NCI-H510A treated with DMSO at 0.1 percent for 48 hours (cell line): ENCODE results near the gene CRB1.
"Not testable (repeated sequence)": the region's sequence is repeated elsewhere in the genome, so short reads cannot be mapped to it uniquely, and the experiment has no call there.

Experiments used
- DNase-seq: peaks from one replicate; lab custom pipeline; 2025; lab: John Stamatoyannopoulos, UW

CRB1 gene

DNA sequence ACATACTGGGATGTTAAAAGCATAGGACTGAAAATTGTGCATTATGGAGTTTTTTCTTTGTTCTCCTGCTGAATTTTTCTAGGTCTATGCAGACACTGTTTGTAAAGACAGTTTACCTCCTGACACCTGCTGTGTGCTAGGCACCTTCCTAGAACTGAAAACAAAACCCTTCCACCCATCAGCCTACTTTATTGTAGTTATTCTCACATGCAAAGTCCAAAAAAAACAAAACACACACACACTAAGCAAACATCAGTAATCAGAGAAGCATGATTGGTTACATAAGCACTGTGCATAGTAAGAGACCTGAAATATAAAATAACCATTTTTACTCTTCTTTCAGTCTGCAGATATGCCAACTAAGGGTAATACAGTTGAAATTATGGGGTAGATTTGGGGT lies 195.1 kb downstream of the CRB1 start:
- DNase-seq = peak; percentile 54

DNA sequence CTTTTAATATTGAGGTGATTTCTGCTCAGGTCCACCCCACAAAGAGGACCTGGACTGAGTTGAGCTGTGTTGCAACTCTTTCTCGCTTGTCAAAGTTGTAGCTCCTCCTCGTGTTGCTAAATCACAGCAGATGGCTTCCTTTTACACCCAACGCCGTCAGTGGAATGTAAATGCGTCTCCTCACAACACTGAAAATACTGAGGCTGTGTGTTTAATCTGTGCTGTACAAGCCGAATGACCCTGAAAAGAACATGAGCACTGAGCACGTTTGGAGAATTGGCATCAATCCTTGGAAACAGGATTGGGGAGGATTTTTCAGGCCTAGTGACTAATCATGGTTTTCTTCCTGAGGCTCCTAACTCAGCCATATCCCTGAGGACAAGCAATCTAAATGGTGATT lies 196.0 kb downstream of the CRB1 start:
- no peak for DNase-seq

DNA sequence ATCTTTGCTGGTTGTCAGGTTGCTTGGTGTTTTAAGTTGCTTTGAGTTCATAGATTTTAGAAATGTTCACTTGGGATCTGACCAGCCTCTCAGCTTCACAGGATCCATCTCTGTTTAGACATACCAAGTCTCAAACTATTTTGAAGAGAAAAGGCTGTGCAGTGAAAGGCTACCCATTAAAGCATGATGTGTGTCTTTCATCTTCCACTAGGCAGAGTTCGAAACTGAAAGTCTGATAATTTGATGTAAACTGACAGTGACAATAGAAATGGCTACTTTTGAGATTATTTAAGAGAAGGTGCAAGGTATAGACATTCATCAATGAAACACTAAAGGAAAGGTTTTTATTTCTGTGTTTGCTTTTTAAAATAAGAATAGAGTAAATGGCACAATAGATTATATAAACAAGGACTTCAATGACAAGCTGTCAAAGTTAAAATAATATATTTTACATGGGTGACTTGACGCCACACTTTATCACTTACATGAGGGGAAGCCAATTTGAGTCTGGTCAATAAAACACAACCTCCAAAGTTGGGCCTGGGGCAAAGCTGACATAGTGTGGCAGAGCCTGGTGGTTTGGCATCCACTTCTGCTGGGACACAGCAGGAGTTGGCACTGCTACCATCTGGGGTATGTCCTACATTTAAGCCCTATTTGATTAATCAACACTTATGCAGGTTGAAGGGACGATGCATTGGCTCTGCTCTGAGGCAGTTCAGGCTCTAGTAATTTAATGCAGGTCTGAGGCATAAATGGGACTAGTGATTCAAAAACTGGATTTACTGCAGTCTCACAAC lies 197.7 kb downstream of the CRB1 start:
- no peak for DNase-seq

DNA sequence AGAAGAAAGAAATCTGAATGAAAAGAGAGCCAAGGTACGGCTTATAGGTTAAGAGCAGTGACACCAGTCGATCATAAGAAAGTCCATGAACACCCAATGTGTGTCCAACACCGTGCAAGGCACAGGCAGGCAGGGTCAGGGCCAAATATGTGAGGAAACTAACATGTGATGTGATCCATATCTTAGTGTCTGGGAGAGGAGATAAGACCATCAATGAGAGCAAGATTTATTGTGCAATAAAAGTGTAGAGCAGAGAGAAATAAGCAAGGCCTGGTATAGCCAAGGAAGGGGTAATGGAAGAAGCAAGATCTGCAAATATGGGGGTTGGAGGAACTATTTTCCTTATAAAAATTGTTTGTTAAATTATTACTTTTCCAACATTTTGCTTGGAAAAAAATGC lies 198.8 kb downstream of the CRB1 start:
- no peak for DNase-seq

DNA sequence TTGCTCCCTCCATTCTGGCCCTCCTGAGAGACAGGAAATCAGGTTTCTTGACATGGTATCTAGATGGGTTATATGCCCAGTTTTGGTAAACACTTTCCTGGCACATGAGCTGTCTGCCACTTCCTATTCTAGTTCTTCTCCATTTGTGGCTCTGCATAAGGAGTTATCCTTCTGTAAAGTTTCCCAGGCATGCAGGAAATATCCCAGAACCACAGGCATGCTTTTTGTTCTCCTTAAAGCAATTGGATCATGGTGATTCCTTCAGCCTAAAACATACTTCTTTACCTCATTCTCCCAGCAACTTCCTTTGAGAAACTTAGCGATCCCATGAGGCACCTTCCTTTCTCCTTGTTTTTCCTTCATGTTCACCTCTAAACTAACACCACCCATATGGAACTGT lies 199.8 kb downstream of the CRB1 start:
- DNase-seq = no peak

DNA sequence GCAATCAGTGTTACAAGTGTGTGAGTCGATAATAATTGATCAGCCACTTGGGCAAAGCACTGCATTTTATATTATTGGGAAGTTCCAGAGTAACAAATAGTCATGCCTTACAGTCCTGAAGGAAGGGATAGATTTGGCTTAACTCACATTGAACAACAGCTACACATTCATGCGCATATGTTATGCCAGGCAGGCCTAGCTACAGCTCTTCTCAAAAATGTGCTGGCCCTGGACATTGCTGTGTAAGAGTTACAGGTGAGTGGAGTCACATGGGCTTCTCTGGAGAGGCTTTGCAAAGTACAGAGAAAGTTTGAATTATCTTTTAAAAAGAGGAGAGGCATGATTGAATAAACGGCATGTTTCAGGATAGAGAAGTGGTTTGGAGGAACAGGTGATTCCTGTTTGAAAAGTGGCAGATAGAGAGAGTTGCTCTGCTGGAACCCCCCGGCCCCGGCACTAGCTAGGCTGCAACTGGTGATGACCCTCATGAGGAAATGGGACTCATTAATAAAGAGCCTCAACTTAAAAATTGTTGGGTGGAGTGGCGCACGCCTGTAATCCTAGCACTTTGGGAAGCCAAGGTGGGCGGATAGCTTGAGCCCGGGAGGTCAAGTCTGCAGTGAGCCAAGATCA lies 200.6 kb downstream of the CRB1 start:
- DNase-seq = no peak

DNA sequence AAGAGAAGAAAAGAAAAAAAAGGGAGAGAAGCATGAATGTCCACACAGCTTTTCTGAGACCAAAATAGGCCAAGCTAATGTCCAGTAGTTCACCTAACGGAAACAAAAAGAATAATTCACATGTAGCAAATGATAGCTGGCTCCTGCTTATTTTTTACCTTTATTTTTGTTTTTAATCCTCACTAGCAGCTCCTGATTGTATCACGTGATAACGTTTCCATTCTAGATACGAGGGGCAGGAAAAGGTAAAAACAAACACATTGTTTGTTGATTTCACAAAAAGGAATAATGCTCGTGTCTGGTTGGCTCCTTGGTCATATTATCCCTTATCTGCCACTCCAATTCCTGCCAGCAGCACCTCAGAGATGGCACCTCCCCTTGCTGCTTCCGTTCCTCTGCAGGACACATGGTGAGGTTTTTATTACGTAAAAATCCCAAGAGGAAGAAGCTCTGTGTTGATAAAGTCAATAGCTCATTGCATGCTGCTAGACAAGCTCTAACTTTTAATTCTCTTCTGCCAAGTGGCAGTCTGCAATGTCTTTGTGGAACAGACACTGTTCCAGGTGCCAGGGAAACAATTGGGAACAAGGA lies 201.7 kb downstream of the CRB1 start:
- DNase-seq = peak; percentile 17

DNA sequence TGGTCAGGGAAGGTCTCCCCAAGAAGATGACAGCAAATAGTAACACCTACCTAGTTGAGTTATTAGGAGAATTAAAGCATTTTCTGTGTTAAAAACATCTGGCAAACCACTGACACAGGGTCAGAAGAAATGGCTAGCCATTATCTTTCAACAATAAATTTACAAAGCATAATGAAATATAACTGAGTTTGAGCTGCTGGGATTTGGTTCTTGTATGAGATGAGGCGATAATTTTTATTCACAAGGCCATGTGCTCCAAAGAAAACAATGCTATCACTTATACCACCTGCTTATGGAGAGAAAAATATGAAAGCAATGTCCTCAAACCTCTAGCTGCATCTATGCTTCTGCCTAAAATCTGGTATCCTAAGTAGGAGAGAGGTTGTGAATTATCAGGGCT lies 202.3 kb downstream of the CRB1 start:
- DNase-seq = no peak

DNA sequence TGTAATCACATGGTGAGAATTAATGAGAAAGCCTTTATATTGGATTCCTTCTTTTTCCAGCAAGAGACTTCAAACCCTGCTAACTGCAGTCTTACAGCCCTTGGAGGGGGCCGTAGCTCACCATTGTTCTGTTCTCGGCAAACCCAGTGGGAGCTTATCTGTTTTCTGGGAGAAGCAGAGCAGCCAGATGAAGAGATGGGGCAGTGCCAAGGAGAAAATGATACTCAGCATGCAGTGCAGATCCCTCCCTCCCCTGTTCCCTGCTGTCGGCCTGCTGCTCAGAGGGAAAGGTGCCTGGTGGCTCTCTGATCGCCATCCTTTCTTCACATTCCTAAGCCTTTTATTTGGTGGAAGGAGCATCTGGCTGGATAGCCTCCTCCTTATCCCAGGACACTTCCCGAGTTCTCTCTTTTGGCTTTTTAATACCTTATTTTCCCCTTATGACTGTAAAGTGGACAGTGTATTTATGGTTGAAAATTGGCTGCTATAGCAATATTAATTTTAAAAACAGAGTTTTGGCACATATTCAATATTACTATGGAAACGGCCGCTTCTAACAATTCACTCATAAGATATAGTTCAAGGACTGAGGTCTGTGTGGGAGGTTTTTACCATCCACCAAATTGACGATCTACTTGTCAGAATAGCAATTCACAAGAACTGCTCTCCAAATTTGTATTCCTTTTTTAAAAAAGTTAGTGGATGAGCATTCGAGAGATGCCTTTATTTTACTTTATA lies 203.4 kb downstream of the CRB1 start:
- no peak for DNase-seq

DNA sequence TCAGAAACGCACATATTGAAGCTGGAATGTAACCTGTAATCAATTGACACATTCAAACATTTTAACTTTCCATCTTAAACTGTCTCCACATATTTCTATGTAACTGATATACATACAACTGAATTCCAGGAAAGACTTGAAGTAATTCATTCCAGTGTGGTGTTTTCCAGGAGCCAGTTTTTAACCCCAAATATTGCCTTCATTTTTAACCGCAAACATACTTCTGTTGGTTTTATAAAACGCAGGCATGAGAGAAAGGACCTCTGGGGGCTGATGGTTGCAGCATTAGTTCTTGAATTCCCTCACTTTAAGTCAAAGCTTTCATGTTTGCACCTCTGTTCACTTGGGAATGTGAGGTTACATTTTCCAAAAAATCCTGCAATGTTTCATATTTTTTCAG lies 204.1 kb downstream of the CRB1 start:
- no peak for DNase-seq

DNA sequence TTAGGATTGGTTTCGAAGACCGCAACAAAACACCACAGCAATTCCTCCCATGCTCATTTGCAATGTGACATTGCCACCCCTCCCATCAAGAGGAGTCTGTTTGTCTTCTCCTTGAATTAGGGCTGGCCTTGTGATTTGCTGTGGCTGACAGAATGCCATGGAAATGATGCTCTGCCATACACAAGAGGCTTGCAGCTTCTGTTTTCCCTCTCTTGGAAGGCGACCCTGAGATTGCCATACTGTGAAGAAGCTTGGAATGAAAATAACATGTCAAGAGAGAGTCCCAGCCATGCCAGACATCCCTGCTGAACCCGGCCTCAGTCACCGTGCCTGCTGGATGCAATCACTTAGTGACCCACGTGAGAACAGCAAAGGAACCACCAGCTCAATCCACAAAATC lies 212.4 kb downstream of the CRB1 start:
- no peak for DNase-seq

DNA sequence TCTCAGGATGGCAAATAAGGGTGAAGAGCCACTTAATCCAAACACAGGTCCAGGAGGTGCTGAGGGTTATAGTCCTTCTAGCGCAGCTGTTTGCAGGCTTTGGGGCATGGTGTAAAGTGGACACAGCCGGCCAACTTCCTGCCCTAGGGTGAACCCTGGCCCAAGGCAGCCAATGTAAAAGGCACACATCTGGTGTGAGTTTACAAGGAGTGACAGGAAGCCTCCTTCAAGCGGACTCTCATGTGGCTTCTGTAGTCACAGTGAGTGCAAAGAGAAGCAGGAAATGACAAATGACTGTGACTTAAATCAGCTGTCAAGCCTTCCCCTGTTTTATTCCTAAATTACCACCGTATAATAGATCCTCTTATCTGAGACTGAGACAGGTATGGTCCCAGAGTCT lies 213.0 kb downstream of the CRB1 start:
- DNase-seq = peak; percentile 81

DNA sequence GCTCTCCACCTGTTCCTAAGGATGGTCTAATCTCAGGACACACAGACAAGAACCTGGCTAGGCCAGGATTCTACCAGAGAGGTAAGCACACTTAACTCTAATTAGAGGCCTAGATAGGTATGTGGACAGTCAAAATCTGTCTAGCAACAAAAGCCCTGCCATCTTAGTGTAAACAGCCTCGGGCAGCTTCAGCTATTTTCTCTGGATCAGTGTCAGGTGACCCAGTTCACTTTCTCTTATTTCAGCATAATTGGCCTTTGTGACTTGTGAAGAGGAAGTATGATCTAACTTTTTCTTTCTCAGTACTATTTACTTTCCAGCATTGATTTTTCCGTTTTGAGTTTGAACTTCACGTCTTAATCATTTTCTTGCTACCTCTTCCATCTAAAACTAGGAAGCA lies 217.7 kb downstream of the CRB1 start:
- peak; percentile 56 for DNase-seq

DNA sequence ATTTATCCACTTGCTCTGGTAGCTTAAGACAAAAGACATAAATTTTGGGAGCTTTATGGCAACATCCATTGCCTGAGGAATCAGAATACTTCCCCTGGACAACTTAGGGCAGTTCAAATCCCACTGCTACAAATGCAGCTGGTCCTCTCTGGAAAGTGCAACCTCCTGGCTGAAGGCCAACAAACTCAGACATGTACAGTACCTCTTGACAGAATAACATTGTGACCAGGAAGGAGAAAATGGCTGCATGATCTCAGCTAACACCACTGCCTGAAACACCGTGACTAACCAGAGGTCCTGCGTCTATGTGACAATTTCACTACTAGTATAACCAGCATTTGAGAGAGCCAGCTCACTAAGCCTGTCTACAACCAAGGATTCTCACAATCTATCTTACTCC lies 218.9 kb downstream of the CRB1 start:
- DNase-seq = peak; percentile 91

DNA sequence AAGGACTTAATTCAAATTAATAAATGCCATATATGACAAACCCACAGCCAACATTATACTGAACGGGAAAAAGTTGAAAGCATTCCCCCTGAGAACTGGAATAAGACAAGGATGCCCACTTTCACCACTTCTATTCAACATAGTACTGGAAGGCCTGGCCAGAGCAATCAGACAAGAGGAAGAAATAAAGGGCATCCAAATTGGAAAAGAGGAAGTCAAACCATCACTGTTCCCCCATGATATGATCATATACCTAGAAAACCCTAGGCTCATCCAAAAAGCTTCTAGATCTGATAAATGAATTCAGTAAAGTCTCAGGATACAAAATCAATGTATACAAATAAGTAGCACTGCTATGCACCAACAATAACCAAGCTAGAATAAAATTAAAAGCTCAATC lies 223.5 kb downstream of the CRB1 start:
- not testable (repeated sequence) for DNase-seq

DNA sequence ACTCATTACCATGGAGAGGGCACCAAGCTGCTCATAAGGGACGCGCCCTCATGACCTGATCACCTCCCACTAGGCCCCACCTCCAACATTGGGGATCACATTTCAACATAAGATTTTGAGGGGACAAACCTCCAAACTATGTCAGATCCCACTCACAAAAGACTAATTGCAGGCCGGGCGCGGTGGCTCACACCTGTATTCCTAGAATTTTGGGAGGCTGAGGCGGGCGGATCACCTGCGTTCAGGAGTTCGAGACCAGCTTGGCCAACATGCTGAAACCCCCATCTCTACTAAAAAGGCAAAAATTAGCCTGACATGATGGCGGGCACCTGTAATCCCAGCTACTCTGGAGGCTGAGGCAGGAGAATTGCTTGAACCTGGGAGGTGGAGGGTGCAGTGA lies 228.7 kb downstream of the CRB1 start:
- no peak for DNase-seq

DNA sequence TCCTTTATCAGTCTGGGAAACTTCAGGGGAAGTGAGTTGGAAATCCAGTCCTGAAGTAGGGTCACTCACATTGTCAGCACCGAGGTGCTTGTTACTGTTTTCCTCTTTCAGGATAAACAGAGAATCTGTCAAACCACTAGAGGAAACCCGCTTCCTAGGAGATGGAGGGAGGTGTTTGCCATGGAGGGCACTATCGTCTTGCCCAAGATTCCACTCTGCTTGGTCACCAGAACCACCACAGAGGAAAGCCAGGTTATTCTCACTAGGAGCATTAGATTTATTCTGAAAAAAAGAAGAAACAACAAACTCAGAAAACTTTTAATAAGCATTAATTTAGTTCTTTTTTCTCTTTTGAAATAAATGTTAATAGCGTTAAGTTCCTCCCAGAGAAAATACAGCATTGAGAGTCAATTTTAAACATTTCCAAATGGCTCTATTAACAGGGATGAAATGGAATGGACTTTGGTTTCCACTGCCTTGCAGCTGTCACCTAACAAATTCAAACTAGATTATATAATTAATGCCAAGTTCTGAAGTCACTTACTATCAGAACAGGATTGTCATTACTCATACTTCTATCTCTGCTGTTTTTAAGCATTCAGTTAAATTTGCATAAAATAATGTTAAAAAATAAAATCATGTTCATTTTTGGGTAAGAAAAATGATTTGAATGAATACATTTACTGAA lies 242.8 kb downstream of the CRB1 start:
- no peak for DNase-seq

DNA sequence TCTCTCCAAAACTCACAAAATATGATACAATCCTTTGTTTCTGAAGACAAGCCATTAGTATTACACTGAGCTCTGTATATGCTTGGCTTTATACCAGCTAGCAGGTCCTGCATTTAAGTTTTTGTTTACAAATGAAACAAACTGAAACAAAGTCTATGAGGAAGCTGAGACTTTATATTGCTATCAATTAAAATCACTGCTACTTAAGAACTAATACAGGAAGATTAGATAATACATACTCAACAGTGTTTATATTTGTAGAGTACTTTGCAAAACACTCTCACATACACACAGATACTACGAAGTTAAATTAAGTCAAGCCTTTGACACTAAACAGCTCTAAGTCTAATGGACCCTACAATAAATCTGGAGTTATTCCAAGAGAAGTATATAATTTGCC lies 247.4 kb downstream of the CRB1 start:
- no peak for DNase-seq

DNA sequence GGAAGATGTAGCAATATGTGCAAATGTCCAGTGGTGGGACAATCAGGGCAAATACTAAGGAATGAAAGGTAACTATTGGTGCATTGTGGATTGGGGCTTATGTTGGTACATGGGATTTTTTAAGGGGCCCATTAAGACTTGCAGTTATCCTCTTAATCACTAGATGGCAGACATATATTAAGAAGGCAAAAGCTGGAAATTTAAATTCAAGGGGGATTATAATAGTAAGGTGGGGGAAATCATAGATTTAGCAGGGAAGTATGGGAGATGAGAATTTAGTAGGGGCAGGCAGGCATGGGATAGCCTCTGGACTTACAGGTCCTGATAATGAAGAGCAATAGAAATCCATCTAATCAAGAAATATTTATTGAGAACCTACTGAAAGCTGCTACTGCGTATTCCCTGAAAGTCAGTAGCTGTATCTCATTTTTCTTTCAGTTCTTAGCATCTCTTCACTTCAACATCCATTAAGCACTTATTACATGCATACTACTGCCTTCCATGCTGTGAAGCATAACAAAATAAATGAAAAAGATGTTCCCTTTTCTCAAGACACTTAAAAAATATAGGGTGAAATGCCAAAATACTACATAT lies 251.8 kb downstream of the CRB1 start:
- DNase-seq = peak; percentile 9

DNA sequence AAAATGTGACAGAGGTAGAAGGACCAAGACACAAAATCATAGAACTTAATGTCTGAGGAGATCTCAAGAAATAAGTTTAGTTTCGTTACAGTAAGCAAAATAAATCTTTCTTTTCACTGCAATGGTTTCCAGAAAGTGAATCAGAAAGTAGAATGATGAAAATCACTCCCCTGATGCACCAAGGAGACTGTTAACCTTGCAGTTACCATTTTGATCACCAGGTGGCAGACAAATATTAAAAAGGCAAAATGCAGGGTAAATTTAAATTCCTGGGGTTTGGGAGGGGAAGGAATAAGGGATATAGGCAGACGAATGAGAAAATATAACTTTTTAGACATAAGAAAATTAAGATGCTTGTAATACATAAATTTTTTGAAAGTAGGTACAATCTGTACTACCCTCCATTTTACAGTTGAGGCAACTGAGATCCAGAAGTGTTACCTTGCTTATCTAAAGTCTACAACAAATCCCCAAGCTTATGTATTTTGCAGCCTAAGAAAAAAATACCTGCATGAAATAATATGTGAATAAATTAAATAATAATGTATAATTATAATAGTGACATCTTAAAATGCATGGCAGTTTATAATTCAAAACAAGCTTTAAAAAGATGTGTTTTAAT lies 253.2 kb downstream of the CRB1 start:
- peak; percentile 40 for DNase-seq

DNA sequence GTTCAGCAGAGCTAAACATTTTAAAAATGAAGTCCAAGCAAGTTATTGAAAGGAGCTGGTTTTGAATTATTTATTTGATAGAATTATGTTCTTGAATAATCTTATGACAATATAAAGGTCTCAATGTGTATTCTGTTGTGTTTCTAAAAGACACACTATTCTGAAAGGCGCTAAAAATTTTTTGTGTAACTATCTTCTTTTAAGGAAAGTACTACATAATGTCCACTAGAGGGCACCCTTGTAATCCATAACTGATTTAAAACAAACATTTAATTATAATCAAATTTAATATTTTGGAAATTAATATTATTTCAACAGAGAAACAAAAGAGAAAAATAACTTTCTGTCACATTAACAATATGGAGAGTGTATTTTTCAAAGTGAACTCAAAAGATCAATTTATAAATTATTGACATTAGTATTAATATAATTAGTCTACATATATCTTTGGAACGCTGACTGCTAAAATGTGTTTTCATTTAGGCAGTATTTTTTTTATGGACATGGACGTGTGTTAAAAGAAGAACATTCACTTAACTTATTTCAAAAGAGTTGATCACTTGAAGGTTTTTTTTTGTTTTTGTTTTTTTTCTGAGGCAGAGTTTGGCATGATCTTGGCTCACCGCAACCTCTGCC lies 258.8 kb downstream of the CRB1 start:
- DNase-seq = peak; percentile 28
